ENCODE results near the gene NAA50.

The NAA50 gene

GRCh38 chr3:113685124-113685523, 60.9 kb downstream of the NAA50 start:
- no peak for DNase-seq

DNA sequence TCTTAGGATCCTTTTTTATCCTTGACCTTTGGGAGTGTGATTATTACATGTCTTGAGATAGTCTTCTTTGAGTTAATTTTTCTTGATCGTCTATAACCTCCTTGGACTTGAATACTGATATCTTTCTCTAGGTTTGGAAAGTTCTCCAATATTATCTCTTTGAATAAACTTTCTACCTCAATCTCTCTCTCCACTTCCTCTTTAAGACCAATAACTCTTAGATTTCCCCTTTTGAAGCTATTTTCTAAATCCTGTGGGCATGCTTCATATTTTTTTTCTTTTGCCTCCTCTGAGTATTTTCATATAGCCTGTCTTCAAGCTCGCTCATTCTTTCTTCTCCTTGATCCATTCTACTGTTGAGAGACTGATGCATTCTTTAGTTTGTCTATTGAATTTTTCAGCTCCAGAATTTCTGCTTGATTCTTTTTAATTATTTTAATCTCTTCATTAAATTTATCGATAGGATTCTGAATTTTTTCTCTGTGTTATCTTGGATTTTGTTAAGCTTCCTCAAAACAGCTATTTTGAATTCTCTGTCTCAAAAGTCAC, 61.7 kb downstream of the NAA50 start:
- DNase-seq, result no peak

DNA sequence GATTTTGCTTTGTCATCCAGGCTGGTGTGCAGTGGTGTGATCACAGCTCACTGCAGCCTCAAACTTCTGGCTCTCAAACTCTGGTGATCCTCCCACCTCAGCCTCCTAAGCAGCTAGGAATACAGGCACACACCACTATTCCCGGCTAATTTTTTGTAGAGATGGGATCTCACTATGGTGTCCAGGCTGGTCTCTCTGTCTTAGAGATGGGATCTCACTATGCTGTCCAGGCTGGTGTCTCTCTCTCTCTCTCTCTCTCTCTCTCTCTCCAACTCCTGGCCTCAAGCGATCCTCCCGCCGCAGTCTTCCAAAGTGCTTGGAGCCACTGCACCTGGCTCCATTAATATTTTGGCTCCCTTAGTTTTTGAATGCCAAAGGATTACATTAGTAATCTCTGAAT, 67.3 kb downstream of the NAA50 start:
- no peak for DNase-seq

- DNase-seq, result no peak
Measured at GRCh38 chr3:113677737-113678136, 68.3 kb downstream of the NAA50 start.

DNA sequence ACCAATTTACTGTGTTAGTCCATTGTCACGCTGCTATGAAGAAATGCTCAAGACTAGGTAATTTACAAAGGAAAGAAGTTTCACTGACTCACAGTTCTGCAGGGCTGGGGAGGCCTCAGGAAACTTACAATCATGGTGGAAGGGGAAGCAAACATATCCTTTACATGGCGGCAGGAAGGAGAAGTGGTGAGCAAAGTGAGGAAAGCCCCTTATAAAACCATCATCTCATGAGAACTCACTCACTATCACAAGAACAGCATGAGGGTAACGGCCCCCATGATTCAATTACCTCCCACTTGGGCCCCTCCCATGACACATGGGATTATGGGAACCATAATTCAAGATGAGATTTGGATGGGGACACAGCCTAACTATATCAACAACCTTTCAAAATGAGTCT, 69.8 kb downstream of the NAA50 start:
- DNase-seq, result no peak

DNA sequence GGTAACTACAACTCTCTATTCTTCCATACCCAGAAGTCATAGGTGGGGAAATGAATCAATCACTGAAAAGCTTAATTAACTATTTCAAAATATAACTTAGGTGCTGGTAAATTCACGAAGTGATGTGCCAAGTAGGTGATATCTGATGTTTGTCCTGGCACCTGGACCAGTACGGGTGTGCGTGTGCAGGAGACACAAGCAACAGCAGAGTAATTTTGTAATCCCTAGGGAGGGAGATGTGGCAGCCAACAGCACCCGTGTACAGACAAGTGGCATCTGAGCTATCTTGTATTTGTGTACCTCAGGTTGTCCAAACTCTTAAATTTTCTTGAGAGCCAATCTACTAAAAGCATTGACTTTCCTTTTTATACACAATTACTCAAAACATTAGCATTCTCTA, 72.5 kb downstream of the NAA50 start:
- no peak for DNase-seq

GRCh38 chr3:113668015-113668414, 78.0 kb downstream of the NAA50 start:
- DNase-seq, result no peak
